Right renal cortex interstitium (tissue), 3 donors: Measurements from ENCODE around the gene NDUFB8. TPM values are rescaled to one million over a fixed set of nuclear protein-coding genes. Genes with fewer than 3 reads are reported as not detected.

ENCODE experiments used
- DNase-seq, 3 donors: peaks; one replicate each; pipeline ENCODE4 v3.0.0-alpha.2; 2013; ENCODE audit warnings: low read depth in 3 of 3, low spot score in 2 of 3
- polyA plus RNA-seq, 3 donors: library from polyadenylated mRNA; unstranded; fragments of 120-200 nt; gene quantifications; one replicate each; pipeline ENCODE4 v1.2.1, GENCODE V29; 2013; ENCODE audit not compliant: insufficient read length in 3 of 3

The NDUFB8 gene
- polyA plus RNA-seq, 3 donors: 144 to 170 (median 155) TPM

- DNase-seq: no peak
Measured at GRCh38 chr10:100508691-100509150, 20.9 kb downstream of the NDUFB8 start.

GRCh38 chr10:100508266-100508665 lies 21.4 kb downstream of the NDUFB8 start:
- DNase-seq: no peak

- no peak for DNase-seq
Measured at GRCh38 chr10:100507357-100507732, 22.3 kb downstream of the NDUFB8 start.

DNA sequence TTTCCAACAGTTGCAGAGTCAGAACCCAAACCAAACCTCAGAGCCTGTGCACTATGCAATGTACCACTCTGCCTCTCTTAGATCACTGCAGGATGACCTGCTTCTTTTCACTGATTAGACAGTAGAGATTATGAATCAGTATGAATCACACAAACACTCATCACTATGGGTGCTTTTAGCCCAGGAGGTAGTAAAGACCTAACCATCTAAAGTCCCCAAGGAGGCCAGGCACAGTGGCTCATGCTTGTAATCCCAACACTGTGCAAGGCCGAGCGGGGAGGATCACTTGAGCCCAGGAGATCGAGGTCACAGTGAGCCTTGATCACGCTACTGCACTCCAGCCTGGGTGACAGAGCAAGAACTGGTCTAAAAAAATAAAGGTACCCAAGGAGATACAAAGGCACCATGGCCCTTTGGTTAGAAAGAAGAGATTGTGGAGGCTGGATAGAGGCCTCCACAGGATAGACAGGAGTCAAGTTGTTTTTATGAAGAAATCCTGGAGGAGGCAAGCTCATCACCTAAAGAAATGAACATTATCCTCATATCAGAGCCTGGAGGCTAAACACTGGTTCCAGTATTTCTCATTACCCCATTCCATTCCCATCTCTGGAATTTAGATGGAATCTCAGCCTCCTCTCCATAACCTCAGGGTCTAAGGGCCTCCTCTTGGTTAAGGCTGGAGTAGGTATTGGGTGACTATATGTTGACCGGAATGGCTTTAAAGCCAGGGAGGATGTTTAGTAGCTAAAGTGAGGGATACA lies 22.9 kb downstream of the NDUFB8 start:
- DNase-seq: no peak

- DNase-seq: no peak
Measured at GRCh38 chr10:100505164-100505563, 24.5 kb downstream of the NDUFB8 start.

- no peak for DNase-seq
Measured at GRCh38 chr10:100504096-100504495, 25.6 kb downstream of the NDUFB8 start.

DNA sequence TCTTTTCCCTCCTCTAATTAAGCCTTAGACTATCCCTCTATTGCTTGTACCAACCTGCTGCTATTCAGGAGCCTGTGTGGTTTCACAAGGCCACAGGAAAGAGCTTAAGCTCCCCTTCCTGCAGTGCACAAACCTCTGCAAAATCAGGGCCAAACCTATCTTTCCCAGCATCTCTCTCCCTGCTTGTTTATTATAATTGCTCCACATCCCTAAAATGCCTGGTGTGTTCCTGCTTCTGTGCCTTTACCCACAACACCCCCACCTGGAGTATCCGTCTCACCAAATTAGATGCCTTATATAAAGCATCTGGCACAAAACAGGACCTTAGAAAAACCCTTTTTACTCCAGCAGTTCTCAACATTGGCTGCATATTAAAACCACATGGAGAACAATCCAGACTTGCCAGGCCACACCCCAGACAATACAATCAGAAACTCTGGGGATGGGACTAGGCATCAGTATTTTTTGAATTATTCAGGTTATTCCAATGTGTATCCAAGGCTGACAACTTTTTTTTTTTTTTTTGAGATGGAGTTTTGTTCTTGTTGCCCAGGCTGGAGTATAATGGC lies 26.7 kb downstream of the NDUFB8 start:
- DNase-seq: no peak

DNA sequence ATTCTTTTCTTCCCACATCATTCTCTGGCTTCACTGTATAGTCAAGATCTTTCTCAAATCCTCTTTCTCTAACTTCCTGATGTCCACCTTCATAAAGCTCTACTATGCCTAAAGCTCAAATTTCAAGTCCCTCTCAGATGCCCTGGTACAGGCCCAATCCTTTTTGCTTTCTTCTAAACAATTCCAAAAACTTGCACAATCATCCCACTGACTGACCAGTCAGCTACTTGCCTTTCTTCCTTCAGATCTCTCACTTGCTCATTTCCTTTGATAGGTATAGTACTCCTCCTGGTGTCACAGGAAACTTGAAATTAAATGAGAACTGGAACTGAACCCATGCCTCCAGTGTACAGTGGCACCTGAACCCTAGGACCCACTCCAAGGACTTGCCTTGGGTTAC lies 28.2 kb downstream of the NDUFB8 start:
- no peak for DNase-seq

DNA sequence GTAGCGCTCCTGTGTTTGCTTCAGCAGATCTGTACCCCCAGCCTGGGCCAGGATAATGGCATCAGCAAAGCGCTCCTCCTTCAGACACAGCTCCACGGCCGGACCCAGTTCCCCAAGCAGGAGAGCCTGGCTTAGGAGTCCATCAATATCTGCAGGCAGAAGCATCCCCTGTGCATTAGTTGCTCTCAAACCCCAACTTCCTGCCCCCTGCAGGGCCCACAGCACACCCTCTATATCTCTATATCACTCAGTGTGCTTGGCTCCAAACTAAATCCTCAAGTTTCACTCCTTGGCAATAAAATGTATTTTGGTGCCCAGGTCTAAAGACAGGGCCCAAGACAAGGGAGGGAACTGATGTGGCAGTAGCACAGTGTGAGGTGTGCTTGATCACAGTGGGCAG lies 31.6 kb downstream of the NDUFB8 start:
- DNase-seq: no peak

- no peak for DNase-seq
Measured at GRCh38 chr10:100496567-100496966, 33.1 kb downstream of the NDUFB8 start.

DNA sequence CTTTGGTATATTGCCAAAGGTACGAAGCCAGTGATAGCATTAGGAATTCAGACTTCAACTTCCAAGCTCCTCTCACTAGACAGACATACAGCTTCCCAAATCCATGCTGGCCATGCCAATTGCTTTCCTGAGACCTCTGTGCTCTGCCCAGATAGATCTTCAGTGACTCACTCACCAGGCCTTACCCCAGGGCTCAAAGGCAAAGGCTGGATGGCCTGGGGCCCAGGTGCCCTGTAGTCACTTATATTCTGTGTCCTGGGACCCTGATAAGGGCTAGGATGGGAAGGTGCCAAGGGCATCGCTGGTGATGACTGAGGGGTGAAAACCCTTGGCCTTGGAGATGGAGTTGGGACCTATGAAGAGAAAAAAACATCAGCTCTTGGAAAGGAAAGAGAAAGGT lies 39.1 kb downstream of the NDUFB8 start:
- no peak for DNase-seq

DNA sequence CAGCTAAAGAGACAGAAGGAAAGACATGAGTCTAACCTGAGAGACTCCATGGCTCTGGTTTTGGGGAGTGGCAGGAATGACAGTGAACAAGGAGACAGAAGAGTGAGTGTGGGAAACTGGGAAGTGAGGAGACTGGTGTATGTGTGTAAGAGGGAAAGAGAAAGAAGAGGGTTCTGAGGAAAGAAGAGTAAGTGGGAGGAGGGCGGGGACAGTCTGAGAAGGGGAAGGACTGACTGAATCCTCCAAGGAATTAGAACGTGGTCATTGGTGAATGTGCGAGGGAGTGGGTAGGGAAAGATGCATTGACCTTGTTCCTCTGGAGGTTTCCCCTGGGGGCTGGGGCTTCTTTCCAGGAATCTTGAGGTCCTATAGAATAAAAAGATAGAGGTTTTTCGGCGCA lies 40.3 kb downstream of the NDUFB8 start:
- no peak for DNase-seq

GRCh38 chr10:100487529-100487928 lies 42.1 kb downstream of the NDUFB8 start:
- no peak for DNase-seq

- DNase-seq: no peak
Measured at GRCh38 chr10:100485801-100486495, 43.7 kb downstream of the NDUFB8 start.

DNA sequence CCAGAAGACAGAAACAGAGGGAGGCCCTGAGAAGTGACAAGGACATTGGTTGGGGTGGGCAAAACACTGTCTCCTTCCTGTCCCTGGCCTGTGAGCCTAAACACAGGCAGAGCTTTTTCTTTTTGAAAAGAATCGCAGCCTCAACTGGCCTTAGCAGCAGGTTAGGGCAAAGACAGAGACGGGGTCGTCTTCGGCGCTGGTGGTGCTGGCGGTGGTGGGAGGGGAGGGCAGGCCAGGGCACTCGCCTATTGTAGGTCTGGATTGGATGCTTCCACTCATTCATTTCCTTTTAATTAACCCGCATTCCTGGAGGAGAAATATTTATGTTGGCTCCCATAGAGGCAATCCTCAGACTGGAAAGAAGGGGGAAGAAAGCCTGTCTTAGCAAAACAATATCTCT lies 44.3 kb downstream of the NDUFB8 start:
- no peak for DNase-seq

DNA sequence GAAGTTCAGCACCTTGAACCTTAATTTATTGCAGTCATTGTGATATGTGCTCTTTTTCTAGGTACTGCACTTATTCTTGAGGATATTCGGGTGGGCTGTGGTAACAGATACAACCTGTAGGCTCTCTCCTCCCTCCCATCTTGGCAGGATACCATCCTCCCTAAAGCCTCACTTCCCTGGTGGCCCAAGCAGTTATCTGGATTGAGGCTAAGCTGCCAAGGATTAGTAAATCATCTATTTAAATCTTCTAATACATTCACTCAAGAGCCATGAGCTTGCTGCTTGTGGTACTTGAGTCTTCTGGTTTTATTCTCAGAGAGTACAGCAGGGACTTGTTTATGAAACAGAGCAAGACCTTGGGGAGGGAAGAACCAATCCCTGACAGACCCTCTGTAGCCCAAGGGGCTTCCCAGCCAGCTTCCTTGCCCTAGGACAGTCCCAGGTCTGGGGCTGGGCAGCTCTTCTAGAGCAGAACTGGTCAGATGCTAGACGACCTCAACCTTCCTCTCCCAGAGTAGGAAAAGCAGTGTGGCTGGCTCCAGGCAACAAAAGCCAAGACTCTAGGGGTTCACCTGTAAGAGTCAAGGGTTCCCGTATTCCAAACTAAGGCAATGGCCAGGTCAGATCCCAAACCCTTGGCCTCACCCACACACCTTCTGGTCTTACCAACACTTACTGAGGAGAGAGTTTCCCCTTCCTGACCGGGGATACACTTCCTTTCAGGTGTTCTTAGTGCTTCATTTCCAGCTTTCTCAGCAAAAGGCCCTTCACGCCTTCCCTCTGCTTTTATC lies 45.6 kb downstream of the NDUFB8 start:
- DNase-seq: no peak

- DNase-seq: no peak
Measured at GRCh38 chr10:100482834-100483185, 46.9 kb downstream of the NDUFB8 start.

DNA sequence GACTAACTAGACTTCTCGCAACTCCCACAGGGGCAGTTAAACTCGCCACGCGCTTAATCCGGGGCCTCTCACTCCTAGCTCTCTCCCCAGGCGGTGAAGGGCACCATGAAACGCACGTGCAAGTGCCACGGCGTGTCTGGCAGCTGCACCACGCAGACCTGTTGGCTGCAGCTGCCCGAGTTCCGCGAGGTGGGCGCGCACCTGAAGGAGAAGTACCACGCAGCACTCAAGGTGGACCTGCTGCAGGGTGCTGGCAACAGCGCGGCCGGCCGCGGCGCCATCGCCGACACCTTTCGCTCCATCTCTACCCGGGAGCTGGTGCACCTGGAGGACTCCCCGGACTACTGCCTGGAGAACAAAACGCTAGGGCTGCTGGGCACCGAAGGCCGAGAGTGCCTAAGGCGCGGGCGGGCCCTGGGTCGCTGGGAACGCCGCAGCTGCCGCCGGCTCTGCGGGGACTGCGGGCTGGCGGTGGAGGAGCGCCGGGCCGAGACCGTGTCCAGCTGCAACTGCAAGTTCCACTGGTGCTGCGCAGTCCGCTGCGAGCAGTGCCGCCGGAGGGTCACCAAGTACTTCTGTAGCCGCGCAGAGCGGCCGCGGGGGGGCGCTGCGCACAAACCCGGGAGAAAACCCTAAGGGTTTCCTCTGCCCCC lies 47.4 kb downstream of the NDUFB8 start:
- peak; percentile 33 to 65 (median 65) for DNase-seq

- DNase-seq: peak; percentile 80 to 88 (median 88)
Measured at GRCh38 chr10:100481462-100482081, 48.1 kb downstream of the NDUFB8 start.

- DNase-seq: no peak
Measured at GRCh38 chr10:100480002-100480401, 49.7 kb downstream of the NDUFB8 start.
